Psoas muscle (tissue), 8 donors: ENCODE data around the gene METTL13. TPM values are rescaled to one million over a fixed set of nuclear protein-coding genes. Genes with fewer than 3 reads are reported as not detected.
"Not testable (repeated sequence)": the region's sequence is repeated elsewhere in the genome, so short reads cannot be mapped to it uniquely, and the experiment has no call there.

Experiments
- ATAC-seq, 4 donors: fragments of 200-7000 bp; cut with Tn5 transposase; one replicate each; pipeline ENCODE4 v1.9.1; 2020; ENCODE audit warnings: moderate library complexity in 3 of 4, mild to moderate bottlenecking in 2 of 4
- DNase-seq, 2 donors: peaks; one replicate each; pipeline ENCODE4 v3.0.0-alpha.2; 2020
- H3K27ac ChIP-seq: fragments of 200-600 bp; one replicate; pipeline ENCODE4 v1.8.0; 2022
- H3K27me3 ChIP-seq, 3 donors: fragments of 200-600 bp in 1 of 3; one replicate each; pipeline versions ENCODE4 v1.6.1 to v1.8.0; 2013 to 2022; ENCODE audit warnings: low read length in 2 of 3, mild to moderate bottlenecking in 2 of 3, moderate library complexity in 1 of 3; ENCODE audit not compliant: insufficient read depth in 3 of 3
- H3K36me3 ChIP-seq, 2 donors: fragments of 200-600 bp in 1 of 2; one replicate each; pipeline versions ENCODE4 v1.6.1 to v1.8.0; 2013 to 2022; ENCODE audit warnings: low read depth in 1 of 2, mild to moderate bottlenecking in 1 of 2, moderate library complexity in 1 of 2; ENCODE audit not compliant: insufficient read depth in 1 of 2
- H3K4me1 ChIP-seq: fragments of 200-600 bp; one replicate; pipeline ENCODE4 v1.8.0; 2022
- H3K4me3 ChIP-seq: fragments of 200-600 bp; one replicate; pipeline ENCODE4 v1.8.0; 2022; ENCODE audit warnings: mild to moderate bottlenecking
- H3K9me3 ChIP-seq: fragments of 200-600 bp; one replicate; pipeline ENCODE4 v1.8.0; 2022
- CTCF ChIP-seq: fragments of 200-600 bp; IDR thresholded peaks from one replicate; pipeline ENCODE4 v1.8.0; 2022; ENCODE audit warnings: antibody characterized with exemption
- WGBS, 3 donors: extraction: QIAGEN DNeasy Blood & Tissue Kit; methylation state at CpG; one replicate each; pipeline versions ENCODE4 v1.1.6 to v1.1.7; 2013; 5-methylcytosine and 5-hydroxymethylcytosine counted together
- intact Hi-C, 2 donors: fragments of 100-400 bp; cut with DNase I; formaldehyde crosslinking; loops; one replicate each; pipeline versions ENCODE4 v1.11.0 to v1.14.2; 2022
- polyA plus RNA-seq, 3 donors: library from polyadenylated mRNA; stranded (reverse); fragments of 200-250 nt; gene quantifications; one replicate each; pipeline ENCODE4 v1.2.3, GENCODE V29; 2013
- total RNA-seq, 4 donors: library from RNA; stranded (reverse); fragmentation: NEBNext Ultra II Directional in 2 of 4; extraction: Animal tissue kit (Norgen Biotek cat#: 25700) in 2 of 4; gene quantifications; one replicate each; pipeline versions ENCODE4 v1.2.1 to v1.2.4, GENCODE V29; 2021 to 2023
- donor health status: healthy with polysubstance abuse.
- donor health status: DM: no; HTN: no; CAD: no; lungs with moderate emphysema.
- donor health status: Bipolar disorder and iron deficiency.
- donor health status: healthy.
- donor health status: DM: yes; HTN: yes; CAD: no.
- donor health status: DM: no; HTN: no; CAD: no.
- donor health status: DM: no; HTN: no; CAD: no.
- donor health status: DM: yes; HTN: yes; CAD: no.

METTL13 gene
- total and polyA plus RNA-seq, 7 donors = 15.0 to 66.4 (median 23.9) TPM

- 86 to 94% (median 89%) methylated on average over 5 of the region's 5 CpGs for WGBS, 3 donors
- Histone ChIP-seq H3K27ac (no peak overlapping the region), H3K4me1 (no peaks in the 10 kb centered on the region), H3K9me3 (no peaks in the 10 kb centered on the region), H3K4me3 (no peak overlapping the region), H3K27me3 (no peaks in the 10 kb centered on the region), H3K36me3 (peaks cover 15 to 70% of the 10 kb centered on the region in 2 donors)
- no peak for TF ChIP-seq CTCF
- intact Hi-C loops = loop anchor here in 1 of 2 donors (10.0 kb wide), 1 partner anchor 738 kb away; the partner anchor contains the start of gene SUCO
- DNase-seq = no peak
- ATAC-seq = no peak
These were observed 15.1 kb downstream of the METTL13 start for GRCh38 chr1:171796592-171796991.

GRCh38 chr1:171798311-171798710, 16.9 kb downstream of the METTL13 start:
- Histone ChIP-seq H3K4me3 (no peak overlapping the region), H3K27me3 (no peaks in the 10 kb centered on the region), H3K4me1 (no peaks in the 10 kb centered on the region), H3K9me3 (no peaks in the 10 kb centered on the region), H3K27ac (no peak overlapping the region), H3K36me3 (peaks cover 15 to 53% of the 10 kb centered on the region in 2 donors)
- DNase-seq = no peak
- no peak for TF ChIP-seq CTCF
- ATAC-seq = no peak
- intact Hi-C loops = loop anchor here in 1 of 2 donors (10.0 kb wide), 1 partner anchor 736 kb away; the partner anchor contains the start of gene SUCO
- 91 to 96% (median 93%) methylated on average over 3 of the region's 3 CpGs for WGBS, 3 donors

GRCh38 chr1:171798765-171799164, 17.3 kb downstream of the METTL13 start:
- H3K4me1 ChIP-seq = no peaks in the 10 kb centered on the region
- no peak for TF ChIP-seq CTCF
- no peak overlapping the region for H3K4me3 ChIP-seq
- intact Hi-C loops = loop anchor here in 1 of 2 donors (10.0 kb wide), 1 partner anchor 736 kb away; the partner anchor contains the start of gene SUCO
- ATAC-seq (no peak), DNase-seq (no peak)
- WGBS, 3 donors = 88 to 93% (median 91%) methylated on average over 3 of the region's 3 CpGs
- H3K27me3 ChIP-seq = no peaks in the 10 kb centered on the region
- H3K9me3 ChIP-seq = no peaks in the 10 kb centered on the region
- H3K36me3 ChIP-seq = peaks cover 15 to 49% of the 10 kb centered on the region in 2 donors
- no peak overlapping the region for H3K27ac ChIP-seq

- TF ChIP-seq CTCF = no peak
- intact Hi-C loops = loop anchor here in 1 of 2 donors (10.0 kb wide), 1 partner anchor 736 kb away; the partner anchor contains the start of gene SUCO
- no peaks in the 10 kb centered on the region for H3K9me3 ChIP-seq
- ATAC-seq (no peak), DNase-seq (no peak)
- peaks cover 15 to 45% of the 10 kb centered on the region in 2 donors for H3K36me3 ChIP-seq
- H3K4me3 ChIP-seq = no peak overlapping the region
- no peaks in the 10 kb centered on the region for H3K27me3 ChIP-seq
- H3K27ac ChIP-seq = no peak overlapping the region
- no peaks in the 10 kb centered on the region for H3K4me1 ChIP-seq
- WGBS, 3 donors = 52 to 70% (median 58%) methylated on average over 4 of the region's 4 CpGs
These were observed 17.7 kb downstream of the METTL13 start for GRCh38 chr1:171799166-171799565.

- not testable (repeated sequence) for H3K27ac ChIP-seq, DNase-seq, H3K9me3 ChIP-seq, ATAC-seq, H3K4me1 ChIP-seq, H3K4me3 ChIP-seq, H3K27me3 ChIP-seq
- WGBS, 3 donors = 93 to 100% (median 98%) methylated on average over 2 of the region's 2 CpGs
- peaks cover 15 to 39% of the 10 kb centered on the region in 2 donors for H3K36me3 ChIP-seq
- intact Hi-C loops = loop anchor here in 1 of 2 donors (2.0 to 10.0 kb wide), 3 partner anchors 43 to 735 kb away; partner anchors contain the start of genes DNM3 and SUCO
These were observed 18.2 kb downstream of the METTL13 start for GRCh38 chr1:171799698-171800097.
